Measurements from ENCODE around the gene ABO. TPM values are rescaled to one million over a fixed set of nuclear protein-coding genes. Genes with fewer than 3 reads are reported as not detected.
"Not testable (repeated sequence)": the region's sequence is repeated elsewhere in the genome, so short reads cannot be mapped to it uniquely, and the experiment has no call there.

Gene ABO
- total RNA-seq, 1 donor from 2014 or later: 0.14 TPM

- DNase-seq (ENCODE audit: low spot score); H3K9me3 Mint-ChIP-seq; H3K36me3 Mint-ChIP-seq (ENCODE audit: low read depth); H3K4me1 Mint-ChIP-seq (ENCODE audit: low read depth); intact Hi-C loops (cut with micrococcal nuclease); H3K27ac Mint-ChIP-seq; H3K4me3 Mint-ChIP-seq (ENCODE audit: low read depth): not testable (repeated sequence)
- peaks cover 39% of the 10 kb centered on the region for H3K27me3 Mint-ChIP-seq (ENCODE audit: low read depth)
These were observed 57.5 kb downstream of the ABO start for GRCh38 chr9:133217333-133217988.

- H3K27ac Mint-ChIP-seq; H3K36me3 Mint-ChIP-seq (ENCODE audit: low read depth); intact Hi-C loops (cut with micrococcal nuclease); DNase-seq (ENCODE audit: low spot score); H3K4me3 Mint-ChIP-seq (ENCODE audit: low read depth); H3K9me3 Mint-ChIP-seq; H3K4me1 Mint-ChIP-seq (ENCODE audit: low read depth): not testable (repeated sequence)
- H3K27me3 Mint-ChIP-seq (ENCODE audit: low read depth): peaks cover 34% of the 10 kb centered on the region
These were observed 60.7 kb downstream of the ABO start for GRCh38 chr9:133214276-133214675.

- Mint-ChIP-seq H3K36me3 (ENCODE audit: low read depth) (no peaks in the 10 kb centered on the region), H3K9me3 (peaks cover 6% of the 10 kb centered on the region), H3K4me3 (ENCODE audit: low read depth) (no peak overlapping the region), H3K27me3 (ENCODE audit: low read depth) (peaks cover 20% of the 10 kb centered on the region), H3K27ac (no peak overlapping the region), H3K4me1 (ENCODE audit: low read depth) (no peaks in the 10 kb centered on the region)
- DNase-seq (ENCODE audit: low spot score): no peak
- intact Hi-C loops (cut with micrococcal nuclease): no loop called here
These were observed 64.4 kb downstream of the ABO start for GRCh38 chr9:133210609-133211008.

- Mint-ChIP-seq H3K27ac (no peak overlapping the region), H3K36me3 (ENCODE audit: low read depth) (no peaks in the 10 kb centered on the region), H3K27me3 (ENCODE audit: low read depth) (peaks cover 17% of the 10 kb centered on the region), H3K9me3 (peaks cover 6% of the 10 kb centered on the region), H3K4me3 (ENCODE audit: low read depth) (no peak overlapping the region), H3K4me1 (ENCODE audit: low read depth) (no peaks in the 10 kb centered on the region)
- DNase-seq (ENCODE audit: low spot score): no peak
- intact Hi-C loops (cut with micrococcal nuclease): no loop called here
These were observed 64.8 kb downstream of the ABO start for GRCh38 chr9:133210202-133210532.

GRCh38 chr9:133209327-133210201 is 65.4 kb downstream of the ABO start:
- DNase-seq (ENCODE audit: low spot score); H3K4me3 Mint-ChIP-seq (ENCODE audit: low read depth); H3K36me3 Mint-ChIP-seq (ENCODE audit: low read depth); H3K4me1 Mint-ChIP-seq (ENCODE audit: low read depth); H3K27ac Mint-ChIP-seq; H3K9me3 Mint-ChIP-seq; intact Hi-C loops (cut with micrococcal nuclease): not testable (repeated sequence)
- peaks cover 13% of the 10 kb centered on the region for H3K27me3 Mint-ChIP-seq (ENCODE audit: low read depth)

- intact Hi-C loops (cut with micrococcal nuclease); H3K4me3 Mint-ChIP-seq (ENCODE audit: low read depth); H3K27me3 Mint-ChIP-seq (ENCODE audit: low read depth); DNase-seq (ENCODE audit: low spot score); H3K36me3 Mint-ChIP-seq (ENCODE audit: low read depth); H3K4me1 Mint-ChIP-seq (ENCODE audit: low read depth); H3K27ac Mint-ChIP-seq; H3K9me3 Mint-ChIP-seq: not testable (repeated sequence)
These were observed 66.1 kb downstream of the ABO start, which contains the start of gene OBP2B for GRCh38 chr9:133208880-133209300. OBP2B (minus strand) TSS chr9:133209250; CDS start chr9:133209199, 51 bp downstream.

GRCh38 chr9:133208171-133208879 is 66.7 kb downstream of the ABO start:
- H3K27me3 Mint-ChIP-seq (ENCODE audit: low read depth); DNase-seq (ENCODE audit: low spot score); H3K4me1 Mint-ChIP-seq (ENCODE audit: low read depth); H3K27ac Mint-ChIP-seq; intact Hi-C loops (cut with micrococcal nuclease); H3K9me3 Mint-ChIP-seq; H3K36me3 Mint-ChIP-seq (ENCODE audit: low read depth); H3K4me3 Mint-ChIP-seq (ENCODE audit: low read depth): not testable (repeated sequence)

- intact Hi-C loops (cut with micrococcal nuclease): no loop called here
- H3K4me1 Mint-ChIP-seq (ENCODE audit: low read depth): no peaks in the 10 kb centered on the region
- no peaks in the 10 kb centered on the region for H3K36me3 Mint-ChIP-seq (ENCODE audit: low read depth)
- no peak overlapping the region for H3K4me3 Mint-ChIP-seq (ENCODE audit: low read depth)
- H3K27ac Mint-ChIP-seq: no peak overlapping the region
- DNase-seq (ENCODE audit: low spot score): no peak
- no peaks in the 10 kb centered on the region for H3K9me3 Mint-ChIP-seq
- H3K27me3 Mint-ChIP-seq (ENCODE audit: low read depth): peaks cover 3% of the 10 kb centered on the region
These were observed 67.3 kb downstream of the ABO start for GRCh38 chr9:133207540-133208170.

GRCh38 chr9:133207021-133207531 is 67.9 kb downstream of the ABO start:
- Mint-ChIP-seq H3K27me3 (ENCODE audit: low read depth) (peaks cover 3% of the 10 kb centered on the region), H3K4me3 (ENCODE audit: low read depth) (no peak overlapping the region), H3K36me3 (ENCODE audit: low read depth) (no peaks in the 10 kb centered on the region), H3K9me3 (no peaks in the 10 kb centered on the region), H3K4me1 (ENCODE audit: low read depth) (no peaks in the 10 kb centered on the region), H3K27ac (no peak overlapping the region)
- DNase-seq (ENCODE audit: low spot score): no peak
- intact Hi-C loops (cut with micrococcal nuclease): no loop called here

- Mint-ChIP-seq H3K9me3 (no peaks in the 10 kb centered on the region), H3K36me3 (ENCODE audit: low read depth) (no peaks in the 10 kb centered on the region), H3K27me3 (ENCODE audit: low read depth) (peaks cover 2% of the 10 kb centered on the region), H3K27ac (no peak overlapping the region), H3K4me1 (ENCODE audit: low read depth) (no peaks in the 10 kb centered on the region), H3K4me3 (ENCODE audit: low read depth) (no peak overlapping the region)
- intact Hi-C loops (cut with micrococcal nuclease): no loop called here
- no peak for DNase-seq (ENCODE audit: low spot score)
These were observed 68.7 kb downstream of the ABO start for GRCh38 chr9:133205996-133206931.

- H3K27me3 Mint-ChIP-seq (ENCODE audit: low read depth); H3K4me1 Mint-ChIP-seq (ENCODE audit: low read depth); H3K27ac Mint-ChIP-seq; H3K36me3 Mint-ChIP-seq (ENCODE audit: low read depth); intact Hi-C loops (cut with micrococcal nuclease); H3K9me3 Mint-ChIP-seq; DNase-seq (ENCODE audit: low spot score); H3K4me3 Mint-ChIP-seq (ENCODE audit: low read depth): not testable (repeated sequence)
These were observed 69.5 kb downstream of the ABO start for GRCh38 chr9:133205481-133205887.
